IPS DF 4.7 (cell line): ENCODE measurements around the gene SYN1.

Source experiments
- DNase-seq: peaks from one replicate; pipeline ENCODE4 v3.0.0-alpha.2; 2013; ENCODE audit warnings: low spot score; ENCODE audit errors: extremely low read depth

The SYN1 gene

GRCh38 chrX:47574076-47574546 is 45.5 kb downstream of the SYN1 start:
- no peak for DNase-seq

- DNase-seq: no peak
Observed at GRCh38 chrX:47573341-47574075, 46.1 kb downstream of the SYN1 start.

GRCh38 chrX:47572773-47573340 is 46.8 kb downstream of the SYN1 start:
- no peak for DNase-seq

GRCh38 chrX:47571896-47572295 is 47.8 kb downstream of the SYN1 start:
- DNase-seq: no peak

- no peak for DNase-seq
Observed at GRCh38 chrX:47571215-47571614, 48.4 kb downstream of the SYN1 start.

- no peak for DNase-seq
Observed at GRCh38 chrX:47570794-47571193, 48.9 kb downstream of the SYN1 start.

GRCh38 chrX:47568656-47569295 is 50.9 kb downstream of the SYN1 start:
- no peak for DNase-seq

- no peak for DNase-seq
Observed at GRCh38 chrX:47566841-47567240, 52.8 kb downstream of the SYN1 start.

- DNase-seq: no peak
Observed at GRCh38 chrX:47564438-47565085, 55.1 kb downstream of the SYN1 start.

GRCh38 chrX:47563801-47564315 is 55.8 kb downstream of the SYN1 start:
- DNase-seq: no peak

- DNase-seq: no peak
Observed at GRCh38 chrX:47562615-47563243, 56.9 kb downstream of the SYN1 start.

- DNase-seq: no peak
Observed at GRCh38 chrX:47561659-47562151, 58.0 kb downstream of the SYN1 start.

GRCh38 chrX:47560934-47561658 is 58.6 kb downstream of the SYN1 start, which contains the start of gene ARAF:
TSS of gene ARAF (plus strand) at chrX:47561205. CDS start at chrX:47562968, 1,763 bp downstream.
- DNase-seq: no peak

GRCh38 chrX:47560179-47560933 is 59.3 kb downstream of the SYN1 start:
- DNase-seq: no peak

- DNase-seq: no peak
Observed at GRCh38 chrX:47558436-47558835, 61.2 kb downstream of the SYN1 start.

- no peak for DNase-seq
Observed at GRCh38 chrX:47556045-47556623, 63.5 kb downstream of the SYN1 start.

GRCh38 chrX:47543496-47543895 is 76.2 kb downstream of the SYN1 start:
- DNase-seq: no peak

- no peak for DNase-seq
Observed at GRCh38 chrX:47540754-47541538, 78.7 kb downstream of the SYN1 start.

- DNase-seq: no peak
Observed at GRCh38 chrX:47539860-47540259, 79.8 kb downstream of the SYN1 start.
